ENCODE results near the gene STAB1. TPM values are rescaled to one million over a fixed set of nuclear protein-coding genes. Genes with fewer than 3 reads are reported as not detected.

Gene STAB1
- total and polyA plus RNA-seq, 2 donors (not counting 1 experiment from before 2014, with no cell fraction given) = under 0.01 to 0.09 TPM

- Histone ChIP-seq H3K4me3 (replicated peaks in 1 of 4; ENCODE audit: control extremely low read depth in 1 of 4, insufficient read depth in 1 of 4, low read depth in 3 of 4, low read length in 4 of 4) (no peak overlapping the region), H2AFZ (ENCODE audit: low read length) (no peak overlapping the region), H4K20me1 (ENCODE audit: control insufficient read depth, extremely low read depth, insufficient read depth, low read length) (no peaks in the 10 kb centered on the region), H3K9ac (ENCODE audit: insufficient read depth, low read length) (no peak overlapping the region), H3K79me2 (ENCODE audit: control insufficient read depth, insufficient read depth, low read length) (no peaks in the 10 kb centered on the region), H3K4me1 (ENCODE audit: control insufficient read depth, extremely low read depth, insufficient read depth, low read length) (no peaks in the 10 kb centered on the region), H3K27ac (ENCODE audit: insufficient read depth, low read length) (no peak overlapping the region), H3K4me2 (ENCODE audit: extremely low read depth, insufficient read depth, low read length) (no peak overlapping the region), H3K9me3 (ENCODE audit: control insufficient read depth, insufficient read depth, low read depth, low read length) (no peaks in the 10 kb centered on the region), H3K27me3 (ENCODE audit: control insufficient read depth, insufficient read depth, low read length) (no peaks in the 10 kb centered on the region), H3K36me3 (ENCODE audit: control insufficient read depth, insufficient read depth, low read length) (peaks cover 14% of the 10 kb centered on the region)
- no peak for DNase-seq (ENCODE audit: low read depth in 2 of 2)
- TF ChIP-seq CTCF (conservative IDR thresholded peaks at IDR 0.05 in 1 of 2, IDR thresholded peaks at IDR 0.05 in 1 of 2; ENCODE audit: low read depth in 1 of 2, low read length in 2 of 2) (no peak), EZH2 (IDR thresholded peaks at IDR 0.05; ENCODE audit: low read length, missing control alignments) (no peak)
Observed at GRCh38 chr3:52557011-52557960, 62.1 kb downstream of the STAB1 start.

GRCh38 chr3:52558436-52558835 lies 63.3 kb downstream of the STAB1 start:
- Histone ChIP-seq H3K27me3 (ENCODE audit: control insufficient read depth, insufficient read depth, low read length) (no peaks in the 10 kb centered on the region), H3K4me1 (ENCODE audit: control insufficient read depth, extremely low read depth, insufficient read depth, low read length) (no peaks in the 10 kb centered on the region), H3K27ac (ENCODE audit: insufficient read depth, low read length) (no peak overlapping the region), H4K20me1 (ENCODE audit: control insufficient read depth, extremely low read depth, insufficient read depth, low read length) (no peaks in the 10 kb centered on the region), H3K4me2 (ENCODE audit: extremely low read depth, insufficient read depth, low read length) (no peak overlapping the region), H2AFZ (ENCODE audit: low read length) (no peak overlapping the region), H3K36me3 (ENCODE audit: control insufficient read depth, insufficient read depth, low read length) (peaks cover 14% of the 10 kb centered on the region), H3K9me3 (ENCODE audit: control insufficient read depth, insufficient read depth, low read depth, low read length) (no peaks in the 10 kb centered on the region), H3K79me2 (ENCODE audit: control insufficient read depth, insufficient read depth, low read length) (no peaks in the 10 kb centered on the region), H3K4me3 (replicated peaks in 1 of 4; ENCODE audit: control extremely low read depth in 1 of 4, insufficient read depth in 1 of 4, low read depth in 3 of 4, low read length in 4 of 4) (no peak overlapping the region), H3K9ac (ENCODE audit: insufficient read depth, low read length) (no peak overlapping the region)
- TF ChIP-seq CTCF (conservative IDR thresholded peaks at IDR 0.05 in 1 of 2, IDR thresholded peaks at IDR 0.05 in 1 of 2; ENCODE audit: low read depth in 1 of 2, low read length in 2 of 2) (no peak), EZH2 (IDR thresholded peaks at IDR 0.05; ENCODE audit: low read length, missing control alignments) (no peak)
- DNase-seq (ENCODE audit: low read depth in 2 of 2) = no peak

GRCh38 chr3:52561028-52561747 lies 66.0 kb downstream of the STAB1 start:
- Histone ChIP-seq H3K9me3 (ENCODE audit: control insufficient read depth, insufficient read depth, low read depth, low read length) (no peaks in the 10 kb centered on the region), H3K4me1 (ENCODE audit: control insufficient read depth, extremely low read depth, insufficient read depth, low read length) (no peaks in the 10 kb centered on the region), H3K27me3 (ENCODE audit: control insufficient read depth, insufficient read depth, low read length) (no peaks in the 10 kb centered on the region), H3K4me2 (ENCODE audit: extremely low read depth, insufficient read depth, low read length) (no peak overlapping the region), H3K9ac (ENCODE audit: insufficient read depth, low read length) (no peak overlapping the region), H3K36me3 (ENCODE audit: control insufficient read depth, insufficient read depth, low read length) (peaks cover 8% of the 10 kb centered on the region), H4K20me1 (ENCODE audit: control insufficient read depth, extremely low read depth, insufficient read depth, low read length) (no peaks in the 10 kb centered on the region), H3K79me2 (ENCODE audit: control insufficient read depth, insufficient read depth, low read length) (no peaks in the 10 kb centered on the region), H3K4me3 (replicated peaks in 1 of 4; ENCODE audit: control extremely low read depth in 1 of 4, insufficient read depth in 1 of 4, low read depth in 3 of 4, low read length in 4 of 4) (no peak overlapping the region), H2AFZ (ENCODE audit: low read length) (no peak overlapping the region), H3K27ac (ENCODE audit: insufficient read depth, low read length) (no peak overlapping the region)
- TF ChIP-seq EZH2 (IDR thresholded peaks at IDR 0.05; ENCODE audit: low read length, missing control alignments) = no peak
- peak in 1 of 2 donors; percentile 45 for DNase-seq (ENCODE audit: low read depth in 2 of 2)
